Measurements from ENCODE around the gene UNC93B1. TPM values are rescaled to one million over a fixed set of nuclear protein-coding genes. Genes with fewer than 3 reads are reported as not detected.

The UNC93B1 gene, protein sequence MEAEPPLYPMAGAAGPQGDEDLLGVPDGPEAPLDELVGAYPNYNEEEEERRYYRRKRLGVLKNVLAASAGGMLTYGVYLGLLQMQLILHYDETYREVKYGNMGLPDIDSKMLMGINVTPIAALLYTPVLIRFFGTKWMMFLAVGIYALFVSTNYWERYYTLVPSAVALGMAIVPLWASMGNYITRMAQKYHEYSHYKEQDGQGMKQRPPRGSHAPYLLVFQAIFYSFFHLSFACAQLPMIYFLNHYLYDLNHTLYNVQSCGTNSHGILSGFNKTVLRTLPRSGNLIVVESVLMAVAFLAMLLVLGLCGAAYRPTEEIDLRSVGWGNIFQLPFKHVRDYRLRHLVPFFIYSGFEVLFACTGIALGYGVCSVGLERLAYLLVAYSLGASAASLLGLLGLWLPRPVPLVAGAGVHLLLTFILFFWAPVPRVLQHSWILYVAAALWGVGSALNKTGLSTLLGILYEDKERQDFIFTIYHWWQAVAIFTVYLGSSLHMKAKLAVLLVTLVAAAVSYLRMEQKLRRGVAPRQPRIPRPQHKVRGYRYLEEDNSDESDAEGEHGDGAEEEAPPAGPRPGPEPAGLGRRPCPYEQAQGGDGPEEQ
- 11.3 and 16.2 TPM in 2 replicates for polyA plus RNA-seq (2011; rRNA removed)
- 23.8 and 26.2 TPM in 2 replicates for polyA minus RNA-seq (2011; rRNA and poly(A)+ RNA removed)

DNA sequence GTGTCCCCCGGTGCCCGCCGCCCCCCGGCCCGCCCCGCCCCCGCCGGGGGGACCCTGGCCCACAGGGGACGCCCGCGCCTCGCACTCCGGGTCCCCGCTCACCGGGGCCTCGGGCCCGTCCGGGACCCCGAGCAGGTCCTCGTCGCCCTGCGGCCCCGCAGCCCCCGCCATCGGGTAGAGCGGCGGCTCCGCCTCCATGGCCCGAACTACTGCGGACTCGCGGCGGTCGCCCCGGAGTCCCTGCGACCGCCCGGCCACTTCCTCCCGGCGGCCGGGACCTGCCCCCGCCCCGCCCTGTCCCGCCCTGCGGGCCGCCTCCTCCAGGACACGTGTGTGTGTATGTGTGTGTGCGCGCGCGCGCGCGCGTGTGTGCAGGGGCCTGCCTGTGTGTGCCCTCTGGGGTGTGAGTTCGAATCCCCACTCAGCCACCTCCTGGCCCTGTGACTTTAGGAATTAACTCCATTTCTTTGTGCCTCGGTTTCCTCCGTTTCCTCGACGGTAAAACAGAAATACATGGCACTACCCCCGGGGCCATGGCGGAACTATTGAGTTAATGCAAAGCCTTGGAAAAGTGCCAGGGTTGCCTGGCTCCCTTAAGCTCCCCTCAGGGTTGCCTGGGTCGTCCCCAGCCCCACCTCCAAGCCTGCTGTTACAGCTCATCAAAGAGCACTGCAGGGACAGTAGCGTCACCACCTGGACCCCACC, at the start of gene UNC93B1:
Gene UNC93B1 (minus strand): TSS at position 252 of the 705 bp plus-strand sequence. CDS start 54 bp downstream, at position 198.
- TF ChIP-seq, protein P1, sequence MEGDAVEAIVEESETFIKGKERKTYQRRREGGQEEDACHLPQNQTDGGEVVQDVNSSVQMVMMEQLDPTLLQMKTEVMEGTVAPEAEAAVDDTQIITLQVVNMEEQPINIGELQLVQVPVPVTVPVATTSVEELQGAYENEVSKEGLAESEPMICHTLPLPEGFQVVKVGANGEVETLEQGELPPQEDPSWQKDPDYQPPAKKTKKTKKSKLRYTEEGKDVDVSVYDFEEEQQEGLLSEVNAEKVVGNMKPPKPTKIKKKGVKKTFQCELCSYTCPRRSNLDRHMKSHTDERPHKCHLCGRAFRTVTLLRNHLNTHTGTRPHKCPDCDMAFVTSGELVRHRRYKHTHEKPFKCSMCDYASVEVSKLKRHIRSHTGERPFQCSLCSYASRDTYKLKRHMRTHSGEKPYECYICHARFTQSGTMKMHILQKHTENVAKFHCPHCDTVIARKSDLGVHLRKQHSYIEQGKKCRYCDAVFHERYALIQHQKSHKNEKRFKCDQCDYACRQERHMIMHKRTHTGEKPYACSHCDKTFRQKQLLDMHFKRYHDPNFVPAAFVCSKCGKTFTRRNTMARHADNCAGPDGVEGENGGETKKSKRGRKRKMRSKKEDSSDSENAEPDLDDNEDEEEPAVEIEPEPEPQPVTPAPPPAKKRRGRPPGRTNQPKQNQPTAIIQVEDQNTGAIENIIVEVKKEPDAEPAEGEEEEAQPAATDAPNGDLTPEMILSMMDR (IDR thresholded peaks at IDR 0.05; ENCODE audit: low read depth, low read length): no peak
- Histone ChIP-seq H3K27me3 (ENCODE audit: control insufficient read depth, insufficient read depth, low read length) (no peaks in the 10 kb centered on the region), H3K4me3 (ENCODE audit: low read depth, low read length) (peak within 1 kb of the TSS; percentile 65), H3K9me3 (ENCODE audit: control insufficient read depth, insufficient read depth, low read length) (no peaks in the 10 kb centered on the region; the same call in 1 of the 2 replicates), H3K27ac (ENCODE audit: low read depth, low read length) (no peak within 1 kb of the TSS)
- DNase-seq (ENCODE audit: low read depth, low spot score): no peak
- ChIA-PET POLR2A (no interaction called here), CTCF (no interaction called here)

DNA sequence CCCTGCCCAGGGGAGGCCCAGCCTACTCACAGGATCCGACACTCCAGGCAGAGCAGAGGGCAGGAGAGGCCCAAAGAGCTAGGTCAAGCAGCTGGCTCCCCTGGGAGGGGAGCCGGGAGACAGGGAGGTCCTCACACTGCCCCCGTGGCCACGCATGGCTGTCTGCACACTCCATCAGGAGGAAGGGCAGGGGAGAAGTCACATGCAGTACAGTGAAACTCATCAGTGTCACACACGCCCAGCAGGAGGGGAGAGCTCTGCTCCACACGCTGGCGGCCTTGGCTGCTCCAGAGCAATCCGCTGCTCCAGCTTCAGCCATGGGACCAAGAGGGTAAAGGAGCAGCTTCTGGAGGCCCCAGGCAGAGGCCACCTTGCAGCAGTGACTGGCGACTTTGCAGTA, 49.2 kb upstream of the UNC93B1 start:
- H3K9me3 ChIP-seq (ENCODE audit: control insufficient read depth, insufficient read depth, low read length): no peaks in the 10 kb centered on the region; the same call in 1 of the 2 replicates
- ChIA-PET POLR2A (no interaction called here), CTCF (no interaction called here)
- DNase-seq (ENCODE audit: low read depth, low spot score): no peak
- H3K27me3 ChIP-seq (ENCODE audit: control insufficient read depth, insufficient read depth, low read length): no peaks in the 10 kb centered on the region
- H3K27ac ChIP-seq (ENCODE audit: low read depth, low read length): no peak overlapping the region
- H3K4me3 ChIP-seq (ENCODE audit: low read depth, low read length): no peak overlapping the region
- TF ChIP-seq, protein P1 (IDR thresholded peaks at IDR 0.05; ENCODE audit: low read depth, low read length): no peak

DNA sequence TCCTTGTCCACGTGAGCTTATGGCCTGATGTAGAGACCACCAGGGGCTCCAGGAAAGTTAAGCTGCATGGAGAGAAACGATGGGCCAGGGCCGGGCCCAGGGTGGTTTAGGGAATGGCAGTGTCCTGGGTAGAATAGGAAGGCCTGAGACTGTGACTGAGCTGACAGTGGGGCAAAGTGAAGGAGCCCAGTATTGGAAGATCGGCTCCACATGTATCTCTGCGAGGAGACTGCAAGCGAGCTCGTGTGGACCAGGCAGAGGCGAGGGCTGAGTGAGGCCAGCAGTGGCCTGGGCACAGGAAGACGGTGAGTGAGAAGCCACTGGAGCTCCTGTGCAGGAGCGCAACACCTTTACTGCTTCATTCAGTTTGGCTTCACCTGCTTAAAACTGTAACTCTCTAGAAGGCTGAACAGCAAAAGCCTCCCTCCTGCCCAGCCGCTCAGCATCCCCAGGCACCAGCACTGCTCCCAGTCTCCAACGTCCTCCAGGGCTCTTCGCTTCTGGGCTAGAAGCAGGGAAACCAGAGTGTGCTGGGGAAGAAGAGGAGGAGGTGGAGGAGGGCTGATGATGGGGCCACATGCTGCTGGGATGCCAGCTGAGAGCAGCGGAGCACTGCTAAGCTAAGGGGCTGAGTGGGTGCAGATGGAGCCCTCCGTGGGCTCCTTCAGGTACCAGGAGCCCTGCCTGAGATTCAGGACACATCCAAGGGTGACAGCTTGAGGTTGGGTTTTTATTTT, 48.4 kb upstream of the UNC93B1 start:
- no peak for DNase-seq (ENCODE audit: low read depth, low spot score)
- TF ChIP-seq, protein P1 (IDR thresholded peaks at IDR 0.05; ENCODE audit: low read depth, low read length): no peak

DNA sequence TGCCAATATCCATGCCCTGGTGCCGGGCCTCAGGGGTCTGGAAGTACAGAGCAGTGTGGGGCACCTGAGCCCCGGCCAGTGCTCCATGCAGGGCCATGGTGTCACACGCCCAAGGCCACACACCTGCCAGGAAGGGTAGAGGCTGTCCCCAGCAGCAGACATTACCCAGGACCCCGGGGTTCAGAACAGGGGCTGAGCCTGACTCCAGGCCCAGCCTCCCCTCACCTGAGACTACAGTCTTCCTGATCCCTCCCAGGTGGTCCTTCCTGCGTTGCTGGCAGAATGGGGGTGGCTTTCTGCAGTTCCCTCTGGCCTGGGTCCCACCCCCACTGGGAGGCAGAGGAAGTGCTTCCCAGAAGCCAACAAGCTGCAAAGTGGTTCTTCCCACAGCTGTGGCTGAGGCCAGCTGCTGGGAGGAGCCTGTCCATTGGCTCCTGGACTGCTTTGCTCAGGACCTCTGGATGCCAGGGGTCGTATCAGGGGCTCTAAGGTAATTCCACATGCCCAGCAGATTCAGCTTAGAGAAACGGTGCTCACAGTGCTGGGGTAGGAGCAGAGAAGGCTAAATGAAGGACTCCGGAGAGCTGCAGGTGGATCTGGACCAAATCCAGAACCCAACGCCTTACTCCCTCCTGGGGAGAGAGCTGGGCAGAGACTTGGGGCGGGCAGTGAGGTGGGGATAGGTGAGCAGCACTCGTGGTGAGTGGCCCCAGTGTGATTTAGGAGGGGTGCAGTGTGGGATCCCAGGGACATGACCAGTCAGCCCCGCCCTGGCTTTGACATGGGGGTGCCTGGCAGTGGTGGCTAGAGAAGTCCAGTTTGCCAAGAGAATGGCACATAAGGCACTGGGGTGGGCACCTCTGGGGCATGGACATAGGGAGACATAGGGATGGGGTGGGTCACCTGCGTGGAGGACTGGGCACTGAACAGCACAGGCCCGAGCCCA, 47.6 kb upstream of the UNC93B1 start:
- TF ChIP-seq, protein P1 (IDR thresholded peaks at IDR 0.05; ENCODE audit: low read depth, low read length): no peak
- CTCF ChIA-PET: no interaction called here
- no peaks in the 10 kb centered on the region; the same call in 1 of the 2 replicates for H3K9me3 ChIP-seq (ENCODE audit: control insufficient read depth, insufficient read depth, low read length)
- no peak overlapping the region for H3K27ac ChIP-seq (ENCODE audit: low read depth, low read length)
- POLR2A ChIA-PET: interaction anchor here (1.0 kb wide), 1 partner anchor 11 kb away, joined by 3 read pairs; no protein-coding TSS in a partner anchor
- no peak for DNase-seq (ENCODE audit: low read depth, low spot score)
- H3K27me3 ChIP-seq (ENCODE audit: control insufficient read depth, insufficient read depth, low read length): no peaks in the 10 kb centered on the region
- H3K4me3 ChIP-seq (ENCODE audit: low read depth, low read length): no peak overlapping the region

More for the DNA sequence above, 48.4 kb upstream of the UNC93B1 start:
- Histone ChIP-seq H3K4me3 (ENCODE audit: low read depth, low read length) (no peak overlapping the region), H3K27me3 (ENCODE audit: control insufficient read depth, insufficient read depth, low read length) (no peaks in the 10 kb centered on the region), H3K9me3 (ENCODE audit: control insufficient read depth, insufficient read depth, low read length) (no peaks in the 10 kb centered on the region; the same call in 1 of the 2 replicates), H3K27ac (ENCODE audit: low read depth, low read length) (no peak overlapping the region)
- ChIA-PET CTCF (no interaction called here), POLR2A (interaction anchor here (0.6 to 1.0 kb wide), 2 partner anchors 11 to 12 kb away, joined by 3 read pairs; no protein-coding TSS in a partner anchor)

Data from AG04450 (cell line).